Superior temporal gyrus (tissue), 1 donor: ENCODE data around the gene IL26.

Source experiments
- DNase-seq: peaks from one replicate; pipeline ENCODE4 v3.0.0-alpha.2; 2016; ENCODE audit errors: extremely low spot score

The IL26 gene

GRCh38 chr12:68225576-68226476, at the start of gene IL26:
Gene IL26, minus strand, starts transcription at chr12:68225810. Its CDS starts 54 bp downstream, at chr12:68225756.
- DNase-seq: no peak

GRCh38 chr12:68272732-68273131, 47.1 kb upstream of the IL26 start:
- DNase-seq: no peak

- no peak for DNase-seq
These were observed 45.7 kb upstream of the IL26 start for GRCh38 chr12:68271346-68271745.

- DNase-seq: no peak
These were observed 44.7 kb upstream of the IL26 start for GRCh38 chr12:68270358-68270757.

GRCh38 chr12:68269779-68270178, 44.2 kb upstream of the IL26 start:
- DNase-seq: no peak

- no peak for DNase-seq
These were observed 43.4 kb upstream of the IL26 start for GRCh38 chr12:68268967-68269366.

GRCh38 chr12:68267892-68268396, 42.3 kb upstream of the IL26 start:
- DNase-seq: no peak

GRCh38 chr12:68264857-68265256, 39.2 kb upstream of the IL26 start:
- DNase-seq: no peak

GRCh38 chr12:68264158-68264855, 38.7 kb upstream of the IL26 start:
- no peak for DNase-seq

- DNase-seq: no peak
These were observed 37.8 kb upstream of the IL26 start for GRCh38 chr12:68263366-68263765.

- no peak for DNase-seq
These were observed 36.3 kb upstream of the IL26 start for GRCh38 chr12:68261896-68262295.

GRCh38 chr12:68260153-68260552, 34.5 kb upstream of the IL26 start:
- DNase-seq: no peak

- DNase-seq: no peak
These were observed 33.8 kb upstream of the IL26 start for GRCh38 chr12:68259318-68259940.

GRCh38 chr12:68253504-68253903, 27.9 kb upstream of the IL26 start, which contains the start of gene IL22:
Gene IL22, minus strand, starts transcription at chr12:68253604. Its CDS starts 156 bp downstream, at chr12:68253448.
- DNase-seq: no peak

- DNase-seq: no peak
These were observed 26.5 kb upstream of the IL26 start for GRCh38 chr12:68252077-68252476.

- no peak for DNase-seq
These were observed 24.8 kb upstream of the IL26 start for GRCh38 chr12:68250454-68250853.

- no peak for DNase-seq
These were observed 22.2 kb upstream of the IL26 start for GRCh38 chr12:68247785-68248184.

- DNase-seq: no peak
These were observed 20.7 kb upstream of the IL26 start for GRCh38 chr12:68246350-68246749.

- no peak for DNase-seq
These were observed 19.8 kb upstream of the IL26 start for GRCh38 chr12:68245180-68246021.

GRCh38 chr12:68242777-68243176, 17.2 kb upstream of the IL26 start:
- no peak for DNase-seq

GRCh38 chr12:68240975-68241374, 15.4 kb upstream of the IL26 start:
- DNase-seq: no peak
